ENCODE measurements around the gene SCLY. TPM values are rescaled to one million over a fixed set of nuclear protein-coding genes. Genes with fewer than 3 reads are reported as not detected.

The SCLY gene
- total RNA-seq, 1 experiment from 2014 or later = 28.7 TPM

GRCh38 chr2:238075397-238075796, 14.6 kb downstream of the SCLY start:
- Histone ChIP-seq H3K4me3 (replicated peaks in 1 of 2; ENCODE audit: low read depth in 1 of 2, low read length in 2 of 2) (no peak overlapping the region), H3K27me3 (ENCODE audit: insufficient read depth, low read length) (no peaks in the 10 kb centered on the region), H3K9me2 (ENCODE audit: insufficient read depth) (no peaks in the 10 kb centered on the region), H3K36me3 (ENCODE audit: control insufficient read depth in 1 of 2, insufficient read depth in 2 of 2, low read length in 2 of 2) (peaks cover 2 to 10% of the 10 kb centered on the region in 2 experiments; a peak in 2 of 4 replicates), H3K4me2 (ENCODE audit: low read length) (no peak overlapping the region), H3K79me2 (ENCODE audit: insufficient read depth, low read length) (peaks cover 34% of the 10 kb centered on the region), H3K9me3 (ENCODE audit: control insufficient read depth in 1 of 2, insufficient read depth in 1 of 2, low read depth in 1 of 2, low read length in 2 of 2) (no peaks in the 10 kb centered on the region), H4K20me1 (ENCODE audit: insufficient read depth) (no peaks in the 10 kb centered on the region), H3K4me1 (ENCODE audit: control insufficient read depth in 1 of 2, insufficient read depth in 2 of 2, low read length in 2 of 2) (no peaks in the 10 kb centered on the region), H3K9ac (ENCODE audit: low read length) (no peak overlapping the region), H3K27ac (ENCODE audit: low read depth, low read length) (no peak overlapping the region), H2AFZ (ENCODE audit: low read depth, low read length, poor library complexity, severe bottlenecking) (no peak overlapping the region)
- intact Hi-C loops (cut with micrococcal nuclease) = no loop called here
- RAD21 ChIA-PET (ENCODE audit: low non-redundant PET in 1 of 2, low total read pairs in 2 of 2, uncharacterized antibody in 2 of 2, unreplicated experiment in 2 of 2) = no interaction called here
- TF ChIP-seq ELF1 (IDR thresholded peaks at IDR 0.05; ENCODE audit: borderline replicate concordance, low read depth) (no peak), FOSL1 (IDR thresholded peaks at IDR 0.05; ENCODE audit: low read depth) (no peak), ZFX (IDR thresholded peaks at IDR 0.05) (no peak), ZBTB33 (IDR thresholded peaks at IDR 0.05; ENCODE audit: extremely low read depth, insufficient replicate concordance, low read length) (no peak), POLR2A (IDR thresholded peaks at IDR 0.05; ENCODE audit: borderline replicate concordance, extremely low read depth, insufficient read depth, insufficient read length) (no peak), JUND (IDR thresholded peaks at IDR 0.05) (no peak), TCF7L2 (IDR thresholded peaks at IDR 0.05; ENCODE audit: borderline replicate concordance, extremely low read depth, insufficient read depth, insufficient read length) (no peak), YY1 (IDR thresholded peaks at IDR 0.05; ENCODE audit: extremely low read depth, insufficient replicate concordance, low read depth, low read length) (no peak), CBX3 (IDR thresholded peaks at IDR 0.05; ENCODE audit: low read depth) (no peak), POLR2AphosphoS5 (IDR thresholded peaks at IDR 0.05; ENCODE audit: low read depth, low read length) (no peak), EGR1 (IDR thresholded peaks at IDR 0.05; ENCODE audit: low read depth) (no peak), RAD21 (IDR thresholded peaks at IDR 0.05; ENCODE audit: low read depth) (no peak), SP1 (IDR thresholded peaks at IDR 0.05; ENCODE audit: low read depth) (no peak)
- TF ChIP-seq, protein P1, sequence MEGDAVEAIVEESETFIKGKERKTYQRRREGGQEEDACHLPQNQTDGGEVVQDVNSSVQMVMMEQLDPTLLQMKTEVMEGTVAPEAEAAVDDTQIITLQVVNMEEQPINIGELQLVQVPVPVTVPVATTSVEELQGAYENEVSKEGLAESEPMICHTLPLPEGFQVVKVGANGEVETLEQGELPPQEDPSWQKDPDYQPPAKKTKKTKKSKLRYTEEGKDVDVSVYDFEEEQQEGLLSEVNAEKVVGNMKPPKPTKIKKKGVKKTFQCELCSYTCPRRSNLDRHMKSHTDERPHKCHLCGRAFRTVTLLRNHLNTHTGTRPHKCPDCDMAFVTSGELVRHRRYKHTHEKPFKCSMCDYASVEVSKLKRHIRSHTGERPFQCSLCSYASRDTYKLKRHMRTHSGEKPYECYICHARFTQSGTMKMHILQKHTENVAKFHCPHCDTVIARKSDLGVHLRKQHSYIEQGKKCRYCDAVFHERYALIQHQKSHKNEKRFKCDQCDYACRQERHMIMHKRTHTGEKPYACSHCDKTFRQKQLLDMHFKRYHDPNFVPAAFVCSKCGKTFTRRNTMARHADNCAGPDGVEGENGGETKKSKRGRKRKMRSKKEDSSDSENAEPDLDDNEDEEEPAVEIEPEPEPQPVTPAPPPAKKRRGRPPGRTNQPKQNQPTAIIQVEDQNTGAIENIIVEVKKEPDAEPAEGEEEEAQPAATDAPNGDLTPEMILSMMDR (IDR thresholded peaks at IDR 0.05 in 2 of 3, conservative IDR thresholded peaks at IDR 0.05 in 1 of 3; ENCODE audit: borderline replicate concordance in 1 of 3, insufficient read depth in 1 of 3, low read depth in 2 of 3, low read length in 2 of 3) = no peak
- DNase-seq (ENCODE audit: low read depth, low spot score) (no peak), ATAC-seq (no peak)
- CTCF ChIA-PET = no interaction called here
- POLR2A ChIA-PET = no interaction called here
- BruUV-seq (replicated peaks) = no TSS peak
